K562 (cell line): ENCODE measurements around the gene RAI14. TPM values are rescaled to one million over a fixed set of nuclear protein-coding genes. Genes with fewer than 3 reads are reported as not detected.

Source experiments
- BMI1 ChIP-seq: fragments of 150-350 bp; IDR thresholded peaks from 2 replicates; pipeline ENCODE4 v1.6.1; 2014; ENCODE audit warnings: low read length
- CTBP1 ChIP-seq: fragments of 450-650 bp; IDR thresholded peaks from 2 replicates; pipeline ENCODE4 v1.6.1; 2016; ENCODE audit warnings: borderline replicate concordance
- E2F3 ChIP-seq: fragments of 250-450 bp; sonication (Bioruptor Pico); IDR thresholded peaks from 2 replicates; pipeline ENCODE4 v1.4.0; 2020; ENCODE audit warnings: mild to moderate bottlenecking
- ETS2 ChIP-seq: IDR thresholded peaks from 2 replicates; pipeline ENCODE4 v1.6.1; 2016; ENCODE audit warnings: borderline replicate concordance, missing genetic modification characterization, mild to moderate bottlenecking, moderate library complexity, missing compliant biosample characterization; ENCODE audit not compliant: poor library complexity, severe bottlenecking
- KDM4B ChIP-seq, 2 experiments: fragments of 450-650 bp in 1 of 2; sonication (generic) in 1 of 2; IDR thresholded peaks; 2 replicates each; pipeline ENCODE4 v1.6.1; 2016 to 2017; ENCODE audit warnings: borderline replicate concordance in 2 of 2, antibody characterized with exemption in 1 of 2, low read depth in 1 of 2, mild to moderate bottlenecking in 1 of 2
- NFIC ChIP-seq: fragments of 450-650 bp; IDR thresholded peaks from 2 replicates; pipeline ENCODE4 v1.6.1; 2017; ENCODE audit warnings: mild to moderate bottlenecking, inconsistent platforms
- PBX2 ChIP-seq, 2 experiments: IDR thresholded peaks in 1 of 2; conservative IDR thresholded peaks in 1 of 2; 2 replicates each; pipeline ENCODE4 v1.6.1; 2016; ENCODE audit warnings: low read depth in 2 of 2, mild to moderate bottlenecking in 1 of 2, missing compliant biosample characterization in 1 of 2, missing genetic modification characterization in 1 of 2, moderate library complexity in 1 of 2
- RFX1 ChIP-seq: fragments of 450-650 bp; IDR thresholded peaks from 2 replicates; pipeline ENCODE4 v1.6.1; 2016; ENCODE audit warnings: mild to moderate bottlenecking, moderate library complexity
- ZNF140 ChIP-seq: fragments of 250-450 bp; sonication (Bioruptor Pico); IDR thresholded peaks from 2 replicates; pipeline ENCODE4 v1.8.0; 2021; ENCODE audit warnings: moderate library complexity, mild to moderate bottlenecking, inconsistent platforms
- ZNF184 ChIP-seq: sonication (generic); formaldehyde crosslinking; IDR thresholded peaks from 2 replicates; pipeline ENCODE4 v1.5.0; 2020; ENCODE audit warnings: missing genetic modification reagents
- polyA plus RNA-seq, 8 experiments: library from polyadenylated mRNA; depleted of rRNA in 4 of 8; stranded (reverse) in 5 of 8; unstranded in 3 of 8; fragments of >200 nt; fragmentation: Nextera tagmentation in 2 of 8; fragmentation: Illumina TruSeq in 1 of 8; extraction: Ambion mirVana in 2 of 8; extraction: Trizol in 1 of 8; gene quantifications; 2 replicates each; pipeline versions ENCODE4 v1.2.1 to v1.2.3, GENCODE V29; 2011 to 2014; ENCODE audit warnings: inconsistent platforms in 1 of 8, missing spikeins in 1 of 8
- total RNA-seq, 7 experiments: library from RNA; depleted of rRNA in 6 of 7; stranded (reverse); fragments of >200 nt in 6 of 7; fragmentation: Illumina TruSeq in 2 of 7; extraction: Trizol in 2 of 7; gene quantifications; 2 replicates each; pipeline versions ENCODE4 v1.2.1 to v1.2.3, GENCODE V29; 2011 to 2021; ENCODE audit warnings: low replicate concordance in 1 of 7
- TF ChIP-seq, protein P1 (sequence below): sonication (generic); formaldehyde crosslinking; IDR thresholded peaks from 2 replicates; pipeline ENCODE4 v1.8.0; 2022; ENCODE audit warnings: missing genetic modification reagents, mild to moderate bottlenecking, borderline replicate concordance
- TF ChIP-seq, protein P2 (sequence below): fragments of 450-650 bp; formaldehyde crosslinking; IDR thresholded peaks from 2 replicates; pipeline ENCODE4 v1.4.0; 2020; ENCODE audit warnings: mild to moderate bottlenecking, moderate library complexity

RAI14 gene
- total and polyA plus RNA-seq, 9 of the 15 experiments (the other 6 are each of a cell fraction or from before 2014, with no cell fraction given): 11.3 to 82.5 (median 34.8) TPM

- TF ChIP-seq PBX2 (CRISPR knock-in tag; IDR thresholded peaks at IDR 0.05; ENCODE audit: low read depth) (no peak), PBX2 (tag; conservative IDR thresholded peaks at IDR 0.05; ENCODE audit: low read depth) (no peak), KDM4B (IDR thresholded peaks at IDR 0.05; ENCODE audit: borderline replicate concordance in 2 of 2, low read depth in 1 of 2) (no peak), ZNF140 (CRISPR knock-in tag) (no peak), CTBP1 (no peak), BMI1 (no peak), E2F3 (CRISPR knock-in tag) (no peak), ZNF184 (CRISPR knock-in tag) (no peak), ETS2 (tag) (no peak), RFX1 (no peak), NFIC (no peak)
- TF ChIP-seq, protein P1, sequence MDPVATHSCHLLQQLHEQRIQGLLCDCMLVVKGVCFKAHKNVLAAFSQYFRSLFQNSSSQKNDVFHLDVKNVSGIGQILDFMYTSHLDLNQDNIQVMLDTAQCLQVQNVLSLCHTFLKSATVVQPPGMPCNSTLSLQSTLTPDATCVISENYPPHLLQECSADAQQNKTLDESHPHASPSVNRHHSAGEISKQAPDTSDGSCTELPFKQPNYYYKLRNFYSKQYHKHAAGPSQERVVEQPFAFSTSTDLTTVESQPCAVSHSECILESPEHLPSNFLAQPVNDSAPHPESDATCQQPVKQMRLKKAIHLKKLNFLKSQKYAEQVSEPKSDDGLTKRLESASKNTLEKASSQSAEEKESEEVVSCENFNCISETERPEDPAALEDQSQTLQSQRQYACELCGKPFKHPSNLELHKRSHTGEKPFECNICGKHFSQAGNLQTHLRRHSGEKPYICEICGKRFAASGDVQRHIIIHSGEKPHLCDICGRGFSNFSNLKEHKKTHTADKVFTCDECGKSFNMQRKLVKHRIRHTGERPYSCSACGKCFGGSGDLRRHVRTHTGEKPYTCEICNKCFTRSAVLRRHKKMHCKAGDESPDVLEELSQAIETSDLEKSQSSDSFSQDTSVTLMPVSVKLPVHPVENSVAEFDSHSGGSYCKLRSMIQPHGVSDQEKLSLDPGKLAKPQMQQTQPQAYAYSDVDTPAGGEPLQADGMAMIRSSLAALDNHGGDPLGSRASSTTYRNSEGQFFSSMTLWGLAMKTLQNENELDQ (CRISPR knock-in tag): no peak
- TF ChIP-seq, protein P2, sequence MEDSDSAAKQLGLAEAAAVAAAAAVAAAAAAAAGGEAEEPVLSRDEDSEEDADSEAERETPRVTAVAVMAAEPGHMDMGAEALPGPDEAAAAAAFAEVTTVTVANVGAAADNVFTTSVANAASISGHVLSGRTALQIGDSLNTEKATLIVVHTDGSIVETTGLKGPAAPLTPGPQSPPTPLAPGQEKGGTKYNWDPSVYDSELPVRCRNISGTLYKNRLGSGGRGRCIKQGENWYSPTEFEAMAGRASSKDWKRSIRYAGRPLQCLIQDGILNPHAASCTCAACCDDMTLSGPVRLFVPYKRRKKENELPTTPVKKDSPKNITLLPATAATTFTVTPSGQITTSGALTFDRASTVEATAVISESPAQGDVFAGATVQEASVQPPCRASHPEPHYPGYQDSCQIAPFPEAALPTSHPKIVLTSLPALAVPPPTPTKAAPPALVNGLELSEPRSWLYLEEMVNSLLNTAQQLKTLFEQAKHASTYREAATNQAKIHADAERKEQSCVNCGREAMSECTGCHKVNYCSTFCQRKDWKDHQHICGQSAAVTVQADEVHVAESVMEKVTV (CRISPR knock-in tag): no peak
Observed at GRCh38 chr5:34743878-34744277, 87.8 kb downstream of the RAI14 start (continued).
